GM21390 (cell line): ENCODE data around the gene GSAP.
A peak's percentile ranks its signal among the peaks of the same experiment; 100 is the strongest.
"Not testable (repeated sequence)": the region's sequence is repeated elsewhere in the genome, so short reads cannot be mapped to it uniquely, and the experiment has no call there.

Experiments
- ATAC-seq: cut with Tn5 transposase; IDR thresholded peaks from one replicate; pipeline ENCODE4 v1.9.1; 2021; ENCODE audit not compliant: unreplicated experiment

GSAP gene

GRCh38 chr7:77360969-77361368 lies 55.2 kb downstream of the GSAP start:
- no peak for ATAC-seq

GRCh38 chr7:77360104-77360503 lies 56.0 kb downstream of the GSAP start:
- no peak for ATAC-seq

DNA sequence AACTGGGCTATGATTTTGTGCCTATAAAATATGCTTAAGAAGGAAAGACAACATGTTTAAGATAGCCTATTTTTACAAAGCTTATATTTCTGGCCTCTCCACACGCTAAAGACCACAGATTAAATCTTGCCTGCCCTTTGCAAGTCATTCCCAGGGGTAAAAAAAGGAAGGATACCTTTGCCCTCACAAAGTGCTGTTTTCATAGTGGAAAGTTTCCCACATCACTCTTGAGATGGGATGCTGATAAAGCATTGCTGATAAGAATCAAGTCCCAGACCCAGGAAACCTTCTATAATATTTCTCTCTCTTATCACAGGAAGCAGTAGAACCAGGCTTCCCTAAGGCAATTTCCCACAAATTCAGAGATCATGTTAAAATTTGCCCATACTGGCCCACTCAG lies 56.5 kb downstream of the GSAP start:
- no peak for ATAC-seq

DNA sequence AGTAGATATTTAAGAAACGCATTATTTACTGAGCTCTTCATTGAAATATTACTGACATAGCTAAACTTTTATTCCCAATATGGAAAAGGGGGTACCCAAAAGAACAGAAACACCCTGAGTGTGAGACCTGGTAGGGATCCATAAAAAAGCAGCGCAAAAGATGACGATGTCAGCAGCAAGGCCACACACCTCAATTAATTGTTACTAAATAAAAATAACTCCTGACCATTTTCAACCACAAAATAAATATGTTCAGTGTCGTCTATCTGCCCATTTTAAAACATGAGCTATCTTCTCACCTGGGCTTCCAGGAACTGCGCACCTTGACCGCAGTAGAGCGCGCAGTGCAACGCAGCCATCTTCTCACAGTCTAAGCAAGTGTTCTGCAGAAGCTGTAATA lies 61.2 kb downstream of the GSAP start:
- ATAC-seq, result no peak

DNA sequence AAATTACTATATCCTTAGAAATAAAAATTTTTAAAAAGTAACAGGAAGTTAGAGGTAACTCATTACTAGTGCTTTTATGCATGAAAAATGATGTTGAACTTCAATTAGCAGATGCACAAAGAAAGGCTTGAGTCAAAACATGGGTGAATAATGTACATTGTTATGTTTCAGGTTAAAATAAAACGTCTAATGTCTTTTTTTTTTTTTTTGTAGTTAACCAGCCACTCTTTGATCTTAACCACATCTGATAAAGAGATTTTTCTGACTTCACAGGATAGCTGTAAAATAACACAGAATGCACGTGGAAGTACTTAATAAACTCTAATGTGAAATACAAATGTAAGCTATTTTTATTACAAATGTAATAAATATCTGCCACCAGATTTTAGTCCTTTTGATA lies 61.7 kb downstream of the GSAP start:
- ATAC-seq, result no peak

- ATAC-seq, result no peak
Observed at GRCh38 chr7:77353911-77354310, 62.2 kb downstream of the GSAP start.

DNA sequence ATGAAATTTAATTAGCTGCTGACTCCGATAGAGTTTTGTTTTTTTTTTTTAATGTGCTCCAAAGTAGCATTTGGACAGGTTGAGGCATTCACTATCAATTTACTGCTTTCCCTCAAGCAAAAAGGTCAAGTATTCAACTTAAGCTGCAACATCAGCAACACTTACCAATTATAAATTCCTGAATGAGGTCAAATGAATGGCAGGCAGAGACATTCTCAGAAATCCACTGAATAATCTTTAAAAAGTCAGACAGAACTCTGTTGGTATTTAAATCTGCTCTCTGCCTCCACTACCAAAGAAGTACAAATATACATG lies 62.8 kb downstream of the GSAP start:
- ATAC-seq, result no peak

- ATAC-seq, result peak; percentile 31
Observed at GRCh38 chr7:77352665-77353406, 63.3 kb downstream of the GSAP start.

DNA sequence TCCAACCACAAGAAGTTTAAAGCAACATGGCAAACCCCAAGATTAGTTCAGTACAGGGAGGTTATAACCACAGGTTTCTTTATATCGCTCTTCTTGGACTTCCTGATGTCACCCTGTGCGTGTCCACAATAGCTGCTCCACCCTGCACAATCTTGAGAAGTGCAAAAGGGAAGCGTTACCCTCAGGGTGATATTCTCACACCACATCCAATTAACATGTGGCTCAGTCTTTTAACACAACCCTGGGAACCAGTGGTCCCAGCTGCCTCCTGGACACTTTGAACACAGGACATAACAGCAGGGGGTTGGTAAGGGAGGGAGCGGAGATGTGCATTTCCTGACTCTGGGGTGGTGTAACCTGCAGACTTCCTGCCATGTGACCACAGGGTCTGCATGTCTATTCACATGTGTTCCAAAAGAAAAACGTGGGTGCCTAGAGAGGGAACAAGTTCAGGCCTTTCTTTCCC lies 64.6 kb downstream of the GSAP start:
- peak; percentile 93 for ATAC-seq

- ATAC-seq, result no peak
Observed at GRCh38 chr7:77349141-77349540, 67.0 kb downstream of the GSAP start.

DNA sequence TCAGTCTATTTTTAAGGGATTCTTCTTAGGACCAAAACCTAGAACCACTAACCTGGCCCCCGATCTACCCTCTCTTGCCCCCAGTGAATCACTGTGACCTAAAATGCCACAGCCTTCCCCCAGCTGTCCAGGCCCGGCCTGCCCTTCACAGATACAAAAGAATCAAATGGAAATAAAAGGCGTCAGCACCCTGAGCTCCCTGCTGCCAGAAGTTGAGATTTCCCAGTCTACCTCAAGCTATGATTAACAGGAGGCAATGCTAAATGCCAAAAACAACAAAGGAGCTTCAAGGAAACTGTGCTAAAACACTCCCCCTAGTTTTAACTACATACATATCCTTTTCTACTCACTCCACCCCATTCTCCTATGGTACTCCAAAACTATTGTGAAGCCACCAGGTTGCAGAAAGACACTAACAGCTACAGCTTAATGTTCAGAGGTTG lies 67.8 kb downstream of the GSAP start:
- no peak for ATAC-seq

GRCh38 chr7:77346441-77346840 lies 69.7 kb downstream of the GSAP start:
- ATAC-seq, result no peak

- ATAC-seq, result not testable (repeated sequence)
Observed at GRCh38 chr7:77345426-77345825, 70.7 kb downstream of the GSAP start.

DNA sequence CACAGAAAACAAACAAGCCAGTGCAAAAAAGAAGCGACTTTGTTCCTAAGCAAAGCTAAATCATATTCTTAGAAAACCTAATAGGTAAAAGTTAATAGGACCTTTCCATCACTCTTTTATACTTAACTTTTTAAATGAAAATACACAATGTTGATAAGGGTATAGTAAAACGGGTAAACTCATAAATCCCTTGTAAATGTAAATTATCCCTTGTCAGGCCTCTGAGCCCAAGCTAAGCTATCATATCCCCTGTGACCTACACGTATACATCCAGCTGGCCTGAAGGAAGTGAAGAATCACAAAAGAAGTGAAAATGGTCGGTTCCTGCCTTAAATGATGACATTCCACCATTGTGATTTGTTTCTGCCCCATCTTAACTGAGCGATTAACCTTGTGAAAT lies 76.4 kb downstream of the GSAP start:
- ATAC-seq, result no peak

GRCh38 chr7:77338883-77339629 lies 77.1 kb downstream of the GSAP start:
- no peak for ATAC-seq

- no peak for ATAC-seq
Observed at GRCh38 chr7:77338260-77338659, 77.9 kb downstream of the GSAP start.

GRCh38 chr7:77337456-77337990 lies 78.6 kb downstream of the GSAP start:
- no peak for ATAC-seq

GRCh38 chr7:77335581-77335980 lies 80.6 kb downstream of the GSAP start:
- no peak for ATAC-seq

GRCh38 chr7:77334039-77334438 lies 82.1 kb downstream of the GSAP start:
- ATAC-seq, result not testable (repeated sequence)

GRCh38 chr7:77331938-77332695 lies 84.0 kb downstream of the GSAP start:
- peak; percentile 66 for ATAC-seq

DNA sequence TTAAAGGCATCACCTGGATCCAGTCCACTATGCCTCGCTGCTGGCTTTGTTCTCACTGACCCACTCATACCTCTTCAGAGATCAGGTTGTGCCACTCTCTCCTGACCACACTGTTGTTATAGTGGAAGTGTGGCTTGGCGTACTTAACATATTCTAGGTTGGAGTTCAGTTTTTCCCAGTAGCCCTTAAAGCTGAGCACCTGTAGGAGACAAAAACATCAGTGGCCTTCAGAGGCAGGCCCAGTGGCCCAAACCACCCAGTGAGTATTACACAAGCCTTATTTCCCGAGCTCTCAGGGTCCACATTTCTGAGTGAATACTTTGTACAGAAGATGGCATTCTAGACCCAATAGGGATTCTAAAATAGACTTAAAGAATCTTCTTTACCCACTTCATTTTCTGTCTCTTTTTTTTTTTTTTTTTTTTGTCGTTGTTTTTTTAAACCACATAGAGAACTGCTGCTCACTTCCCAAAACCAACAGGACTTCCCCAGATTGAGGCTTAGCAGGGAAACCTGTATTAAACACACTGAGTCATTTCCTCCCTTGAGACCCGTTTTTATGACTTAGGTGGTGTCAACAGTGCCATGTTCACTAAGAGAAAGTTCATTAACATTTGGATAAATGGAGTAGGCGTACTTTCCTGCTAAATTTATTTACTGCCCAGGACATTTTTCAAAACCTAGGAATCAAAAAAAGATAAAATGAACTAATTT lies 85.8 kb downstream of the GSAP start:
- ATAC-seq, result peak; percentile 58
